Cardiac muscle cell (in vitro differentiated cells and primary cell): Measurements from ENCODE around the gene DNAH8. TPM values are rescaled to one million over a fixed set of nuclear protein-coding genes. Genes with fewer than 3 reads are reported as not detected.

ENCODE experiments used
- DNase-seq, 2 donors: peaks; one replicate each; pipeline versions ENCODE4 v3.0.0 to v3.0.0-alpha.2; 2010 to 2017; ENCODE audit warnings: low read depth in 1 of 2, low spot score in 1 of 2
- H3K27ac ChIP-seq: fragments of 200-600 bp; sonication (generic); 2 replicates; pipeline ENCODE4 v1.5.1; 2016
- H3K27me3 ChIP-seq: fragments of 200-600 bp; sonication (generic); 2 replicates; pipeline ENCODE4 v1.6.0; 2016; ENCODE audit warnings: control low read depth
- H3K36me3 ChIP-seq: fragments of 200-600 bp; sonication (generic); 2 replicates; pipeline ENCODE4 v1.5.1; 2016; ENCODE audit warnings: control low read depth
- H3K4me1 ChIP-seq: fragments of 200-600 bp; sonication (generic); 2 replicates; pipeline ENCODE4 v1.8.1; 2017; ENCODE audit warnings: low read depth, mild to moderate bottlenecking, mixed run types
- H3K4me3 ChIP-seq: fragments of 200-600 bp; sonication (generic); 2 replicates; pipeline ENCODE4 v1.5.1; 2016; ENCODE audit warnings: mild to moderate bottlenecking
- H3K9me3 ChIP-seq: fragments of 200-600 bp; sonication (generic); 2 replicates; pipeline ENCODE4 v1.5.1; 2017; ENCODE audit warnings: low read depth, mild to moderate bottlenecking, control low read depth
- polyA plus RNA-seq: library from polyadenylated mRNA; unstranded; fragments of >200 nt; fragmentation: Nextera tagmentation; extraction: Ambion mirVana; gene quantifications from 2 replicates; pipeline ENCODE4 v1.2.1, GENCODE V29; 2016
- total RNA-seq: library from RNA; depleted of rRNA; stranded (reverse); fragments of >200 nt; gene quantifications from 2 replicates; pipeline ENCODE4 v1.2.3, GENCODE V29; 2016
- TF ChIP-seq, protein P1 (sequence below): IDR thresholded peaks from 2 replicates; pipeline ENCODE4 v1.5.1; 2012; ENCODE audit warnings: low read depth, mild to moderate bottlenecking, low read length

DNAH8 gene
- total and polyA plus RNA-seq, 2 experiments from 2014 or later, result not detected

DNA sequence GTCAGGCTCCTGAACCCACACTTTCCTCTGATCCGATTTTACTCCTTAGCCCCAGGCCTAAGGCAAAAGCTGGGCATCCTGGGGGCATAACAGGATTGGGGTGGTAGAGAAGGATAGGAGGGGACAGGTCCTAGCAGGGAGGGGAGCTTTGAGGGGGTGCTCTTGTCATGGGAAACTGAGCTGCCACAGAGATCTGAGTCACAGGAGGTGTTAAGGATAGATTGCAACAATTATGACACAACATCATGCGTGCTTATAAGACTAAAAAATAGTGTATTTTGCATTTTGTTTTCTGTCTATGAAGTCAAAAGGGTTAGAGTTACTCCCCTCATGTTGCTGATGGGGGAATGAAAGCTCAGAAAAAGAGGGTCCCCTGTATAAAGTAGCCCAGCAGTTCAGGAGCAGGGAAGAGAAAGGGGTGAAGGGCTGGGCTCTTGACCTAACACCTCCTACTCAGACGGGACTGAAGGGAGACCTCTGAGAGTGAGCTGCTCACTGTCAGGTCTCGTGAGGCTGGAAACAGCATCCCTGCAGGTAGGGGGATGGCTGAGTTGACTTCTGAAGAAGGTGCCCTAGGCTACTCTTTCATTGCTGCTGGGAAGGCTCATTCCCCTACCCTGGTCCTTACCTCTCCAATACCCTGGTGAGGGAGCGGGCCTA is 335.5 kb downstream of the DNAH8 start:
- H3K27me3 ChIP-seq, result peaks cover 59% of the 10 kb centered on the region
- no peak overlapping the region for H3K27ac ChIP-seq
- no peak for DNase-seq
- no peaks in the 10 kb centered on the region for H3K36me3 ChIP-seq
- H3K9me3 ChIP-seq, result no peaks in the 10 kb centered on the region
- no peaks in the 10 kb centered on the region for H3K4me1 ChIP-seq
- H3K4me3 ChIP-seq, result no peak overlapping the region
- TF ChIP-seq, protein P1, sequence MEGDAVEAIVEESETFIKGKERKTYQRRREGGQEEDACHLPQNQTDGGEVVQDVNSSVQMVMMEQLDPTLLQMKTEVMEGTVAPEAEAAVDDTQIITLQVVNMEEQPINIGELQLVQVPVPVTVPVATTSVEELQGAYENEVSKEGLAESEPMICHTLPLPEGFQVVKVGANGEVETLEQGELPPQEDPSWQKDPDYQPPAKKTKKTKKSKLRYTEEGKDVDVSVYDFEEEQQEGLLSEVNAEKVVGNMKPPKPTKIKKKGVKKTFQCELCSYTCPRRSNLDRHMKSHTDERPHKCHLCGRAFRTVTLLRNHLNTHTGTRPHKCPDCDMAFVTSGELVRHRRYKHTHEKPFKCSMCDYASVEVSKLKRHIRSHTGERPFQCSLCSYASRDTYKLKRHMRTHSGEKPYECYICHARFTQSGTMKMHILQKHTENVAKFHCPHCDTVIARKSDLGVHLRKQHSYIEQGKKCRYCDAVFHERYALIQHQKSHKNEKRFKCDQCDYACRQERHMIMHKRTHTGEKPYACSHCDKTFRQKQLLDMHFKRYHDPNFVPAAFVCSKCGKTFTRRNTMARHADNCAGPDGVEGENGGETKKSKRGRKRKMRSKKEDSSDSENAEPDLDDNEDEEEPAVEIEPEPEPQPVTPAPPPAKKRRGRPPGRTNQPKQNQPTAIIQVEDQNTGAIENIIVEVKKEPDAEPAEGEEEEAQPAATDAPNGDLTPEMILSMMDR, result no peak

DNA sequence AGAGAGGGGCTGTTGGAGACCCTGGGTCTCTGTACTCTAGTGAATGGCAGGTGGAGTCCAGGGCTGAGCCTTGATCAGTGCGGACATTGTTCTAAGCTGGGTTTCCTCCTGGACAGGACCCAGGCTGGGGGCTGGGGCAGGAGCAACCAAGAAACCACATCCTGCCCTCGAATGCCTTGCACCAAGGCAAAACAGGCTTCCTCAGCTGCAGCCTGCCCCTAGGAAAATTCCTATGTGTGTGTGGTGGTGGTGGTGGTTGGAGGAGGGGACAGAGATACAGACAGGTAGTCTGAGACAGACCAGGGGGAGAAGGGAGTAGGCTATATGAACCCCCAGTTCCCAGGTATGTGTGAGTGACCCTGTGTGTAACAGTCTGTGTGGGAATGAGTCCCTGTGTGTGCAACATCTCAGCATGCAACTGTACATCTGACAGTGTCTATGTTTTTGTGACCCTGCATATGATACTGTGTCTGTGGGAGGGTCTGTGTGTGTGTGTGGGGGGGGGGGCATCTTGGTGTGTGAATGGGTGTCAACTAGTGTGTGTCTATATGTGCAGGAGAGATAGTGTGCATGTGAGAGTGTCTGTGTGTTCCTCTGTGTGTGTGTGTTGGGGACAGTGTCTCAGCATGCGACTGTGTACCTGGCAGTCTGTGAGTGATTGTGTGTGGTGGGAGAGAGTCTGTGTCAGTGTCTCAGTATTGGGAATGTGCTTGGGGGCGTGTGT is 336.4 kb downstream of the DNAH8 start:
- TF ChIP-seq, protein P1, result no peak

DNA sequence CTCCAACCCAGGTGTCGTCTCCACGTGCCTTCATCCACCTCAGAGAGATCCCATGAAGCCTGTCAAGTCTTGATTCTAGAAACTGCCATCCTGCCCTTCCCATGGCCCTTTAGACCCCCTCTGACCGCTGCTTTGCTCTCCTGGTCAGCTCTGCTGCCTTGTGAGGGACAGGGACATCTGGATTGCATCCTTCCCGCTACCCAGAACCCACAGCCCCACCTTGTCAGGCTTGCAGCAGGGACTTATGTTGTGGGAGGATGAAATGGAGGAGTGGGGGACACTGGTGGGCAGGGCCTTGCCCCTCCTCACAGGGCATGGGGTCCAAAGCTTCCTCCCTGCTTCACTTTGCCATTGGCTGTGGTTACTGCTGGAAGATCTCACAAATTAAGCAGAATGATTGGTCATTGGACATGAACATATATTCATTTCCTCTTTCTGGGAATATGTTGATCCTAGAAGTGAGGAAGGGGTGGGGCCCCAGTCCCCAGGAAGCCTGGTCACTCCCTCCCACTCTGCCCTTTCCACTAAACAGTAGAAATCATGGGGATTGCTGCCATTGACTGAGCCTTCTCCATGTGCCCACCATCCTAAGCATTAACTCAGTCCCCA is 338.0 kb downstream of the DNAH8 start:
- H3K4me3 ChIP-seq, result no peak overlapping the region
- no peaks in the 10 kb centered on the region for H3K4me1 ChIP-seq
- TF ChIP-seq, protein P1, result no peak
- H3K27ac ChIP-seq, result no peak overlapping the region
- DNase-seq, result no peak
- no peaks in the 10 kb centered on the region for H3K9me3 ChIP-seq
- no peaks in the 10 kb centered on the region for H3K36me3 ChIP-seq
- peaks cover 34% of the 10 kb centered on the region for H3K27me3 ChIP-seq

More for the DNA sequence above, 336.4 kb downstream of the DNAH8 start:
- no peaks in the 10 kb centered on the region for H3K36me3 ChIP-seq
- no peaks in the 10 kb centered on the region for H3K9me3 ChIP-seq
- DNase-seq, result peak in 1 of 2 donors; percentile 10
- H3K4me1 ChIP-seq, result no peaks in the 10 kb centered on the region
- no peak overlapping the region for H3K27ac ChIP-seq
- H3K4me3 ChIP-seq, result no peak overlapping the region
- peaks cover 49% of the 10 kb centered on the region for H3K27me3 ChIP-seq

DNA sequence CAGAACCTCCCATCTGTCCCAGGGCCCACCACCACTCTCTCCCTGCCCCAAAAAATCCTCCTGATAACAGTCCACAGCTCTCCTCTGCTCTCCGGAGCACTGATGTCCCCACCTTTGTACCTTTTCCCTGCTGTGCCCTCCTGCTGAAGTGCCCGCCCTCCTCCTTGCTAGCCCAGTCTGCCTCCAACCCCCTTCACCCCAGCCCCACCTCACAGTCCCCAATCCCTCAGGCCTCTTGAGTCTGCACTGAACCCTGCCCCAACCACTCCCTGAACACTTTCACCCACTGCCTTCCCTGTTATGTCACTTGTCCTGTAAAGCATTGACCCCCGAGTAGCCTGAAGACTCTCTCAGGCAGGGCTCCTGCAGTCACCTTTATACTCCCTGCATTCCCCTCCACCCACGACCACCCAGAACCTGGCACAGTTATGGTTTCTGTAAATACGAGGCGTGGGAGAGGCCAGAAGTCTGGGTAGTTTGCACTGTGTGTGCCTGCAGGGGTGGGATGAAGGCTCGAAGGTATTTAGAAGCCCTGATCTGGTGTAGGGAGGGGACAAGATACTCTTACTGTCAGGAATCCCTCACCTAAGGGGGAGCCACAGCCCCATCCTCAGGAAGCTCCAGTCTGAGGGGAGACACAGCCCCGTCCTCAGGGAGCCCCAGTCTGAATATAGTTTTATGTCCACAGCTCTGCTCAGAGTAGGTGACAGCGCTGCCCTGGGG is 338.9 kb downstream of the DNAH8 start:
- Histone ChIP-seq H3K9me3 (no peaks in the 10 kb centered on the region), H3K4me3 (no peak overlapping the region), H3K27ac (no peak overlapping the region), H3K27me3 (peaks cover 25% of the 10 kb centered on the region), H3K4me1 (no peaks in the 10 kb centered on the region), H3K36me3 (no peaks in the 10 kb centered on the region)
- DNase-seq, result no peak
- TF ChIP-seq, protein P1, result no peak

DNA sequence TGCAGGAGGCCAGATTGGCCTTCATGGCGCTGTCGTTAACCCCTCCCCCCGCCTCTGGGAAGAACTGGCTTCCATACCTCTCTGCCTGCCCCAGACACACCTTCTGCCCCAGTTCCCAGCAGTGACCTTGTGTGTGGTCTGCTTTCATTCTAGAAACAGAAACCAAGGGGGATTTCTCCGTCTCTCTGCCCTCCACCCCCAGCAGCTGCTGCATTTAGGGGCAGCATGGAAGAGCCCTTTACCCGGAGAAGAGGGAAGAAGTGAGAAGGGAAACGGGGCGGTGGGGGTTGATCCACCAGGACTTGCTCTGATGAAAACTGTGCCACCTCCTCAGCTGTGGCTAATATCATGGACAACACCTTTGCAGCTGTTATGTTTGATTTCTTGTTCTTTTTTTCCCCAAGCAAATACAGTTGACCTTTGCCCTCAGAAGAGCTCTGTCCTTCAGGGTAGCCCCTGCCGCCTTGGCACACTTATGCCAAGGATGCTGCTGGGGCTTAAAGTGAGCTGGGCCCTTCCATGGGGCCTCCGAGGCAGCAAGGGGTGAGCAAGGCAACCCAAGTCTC is 339.5 kb downstream of the DNAH8 start:
- no peak for DNase-seq
- Histone ChIP-seq H3K9me3 (no peaks in the 10 kb centered on the region), H3K4me3 (no peak overlapping the region), H3K27me3 (peaks cover 18% of the 10 kb centered on the region), H3K27ac (no peak overlapping the region), H3K4me1 (no peaks in the 10 kb centered on the region), H3K36me3 (no peaks in the 10 kb centered on the region)
- TF ChIP-seq, protein P1, result no peak
